Activated CD8-positive, alpha-beta memory T cell treated with anti-CD3 and anti-CD28 coated beads, Interleukin-2, amount 10 ng/mL, durations not matched to agents 7 days and 5 days (primary cell): ENCODE results near the gene TPBG. TPM values are rescaled to one million over a fixed set of nuclear protein-coding genes. Genes with fewer than 3 reads are reported as not detected.

Experiments
- ATAC-seq: fragments of 150-1000 bp; cut with Tn5 transposase; one replicate; pipeline ENCODE4 v1.10.0; 2021; ENCODE audit warnings: moderate library complexity
- CTCF ChIA-PET: fragments of 350-600 bp; sonication (Branson Sonifier 250); formaldehyde crosslinking; loops from one replicate; lab custom pipeline; 2021; ENCODE audit warnings: antibody characterized with exemption; lab: Charles Lee
- DNase-seq: peaks from one replicate; pipeline ENCODE4 v3.0.0-alpha.2; 2020
- H3K27ac Mint-ChIP-seq: one replicate; pipeline ENCODE4 v1.8.0; 2021; ENCODE audit warnings: mild to moderate bottlenecking, mixed read lengths
- H3K27me3 Mint-ChIP-seq: one replicate; pipeline ENCODE4 v1.8.0; 2021; ENCODE audit warnings: mixed read lengths
- H3K36me3 Mint-ChIP-seq: one replicate; pipeline ENCODE4 v1.8.0; 2021; ENCODE audit warnings: mild to moderate bottlenecking, mixed read lengths
- H3K4me1 Mint-ChIP-seq: one replicate; pipeline ENCODE4 v1.8.0; 2021; ENCODE audit warnings: mixed read lengths
- H3K4me3 Mint-ChIP-seq: one replicate; pipeline ENCODE4 v1.8.0; 2021; ENCODE audit warnings: mild to moderate bottlenecking, moderate library complexity, mixed read lengths
- H3K9me3 Mint-ChIP-seq: one replicate; pipeline ENCODE4 v1.8.0; 2022; ENCODE audit warnings: low read depth, mixed read lengths
- total RNA-seq, 2 experiments: library from RNA; stranded (reverse); gene quantifications; one replicate each; pipeline ENCODE4 v1.2.3, GENCODE V29; 2021

The TPBG gene
- total RNA-seq: not detected

GRCh38 chr6:82363428-82364086, at the start of gene TPBG:
TPBG (plus strand) TSS chr6:82363817; CDS start chr6:82364962, 1,145 bp downstream.
- peak within 1 kb of the TSS; percentile 68 for H3K4me3 Mint-ChIP-seq
- H3K27me3 Mint-ChIP-seq: peaks cover 70% of the 10 kb centered on the region
- H3K27ac Mint-ChIP-seq: no peak within 1 kb of the TSS
- DNase-seq (no peak), ATAC-seq (peak; percentile 35)
- CTCF ChIA-PET: interaction anchor here (0.5 kb wide), 1 partner anchor 93 kb away, joined by 3 read pairs; no protein-coding TSS in a partner anchor
- no peaks in the 10 kb centered on the region for H3K9me3 Mint-ChIP-seq
- H3K36me3 Mint-ChIP-seq: no peaks in the 10 kb centered on the region
- peaks cover 16% of the 10 kb centered on the region for H3K4me1 Mint-ChIP-seq

DNA sequence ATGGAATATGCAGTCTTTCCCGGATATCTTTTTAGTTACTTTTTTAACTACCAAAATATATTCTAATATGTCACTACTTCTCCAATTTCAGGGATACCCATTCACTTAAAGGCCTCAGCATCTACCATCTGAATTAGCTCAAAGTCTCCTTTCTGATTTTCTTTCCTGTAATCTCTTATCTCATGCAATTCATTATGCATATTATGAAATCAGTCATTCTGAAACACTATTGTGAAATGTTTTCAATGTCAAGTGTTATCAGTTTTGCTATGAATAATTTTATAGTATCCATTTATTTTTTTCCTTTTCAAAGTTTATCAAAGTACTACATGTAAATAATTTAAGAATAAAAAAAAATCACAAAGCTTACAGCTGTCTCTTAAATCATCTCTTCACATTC, 41.2 kb upstream of the TPBG start:
- H3K27me3 Mint-ChIP-seq: no peaks in the 10 kb centered on the region
- no peak overlapping the region for H3K27ac Mint-ChIP-seq
- H3K4me3 Mint-ChIP-seq: no peak overlapping the region
- H3K36me3 Mint-ChIP-seq: no peaks in the 10 kb centered on the region
- DNase-seq: no peak
- H3K4me1 Mint-ChIP-seq: no peaks in the 10 kb centered on the region
- CTCF ChIA-PET: no interaction called here
- no peaks in the 10 kb centered on the region for H3K9me3 Mint-ChIP-seq
- no peak for ATAC-seq

- DNase-seq (no peak), ATAC-seq (no peak)
- H3K27me3 Mint-ChIP-seq: peaks cover 2% of the 10 kb centered on the region
These were observed 33.9 kb upstream of the TPBG start for GRCh38 chr6:82329766-82330165.

GRCh38 chr6:82330171-82330804, 33.3 kb upstream of the TPBG start:
- H3K36me3 Mint-ChIP-seq: no peaks in the 10 kb centered on the region
- CTCF ChIA-PET: no interaction called here
- H3K4me3 Mint-ChIP-seq: no peak overlapping the region
- H3K9me3 Mint-ChIP-seq: no peaks in the 10 kb centered on the region
- ATAC-seq (no peak), DNase-seq (no peak)
- H3K27me3 Mint-ChIP-seq: peaks cover 2% of the 10 kb centered on the region
- H3K4me1 Mint-ChIP-seq: no peaks in the 10 kb centered on the region
- no peak overlapping the region for H3K27ac Mint-ChIP-seq

More at GRCh38 chr6:82329766-82330165, 33.9 kb upstream of the TPBG start:
- Mint-ChIP-seq H3K4me3 (no peak overlapping the region), H3K9me3 (no peaks in the 10 kb centered on the region), H3K27ac (no peak overlapping the region), H3K4me1 (no peaks in the 10 kb centered on the region), H3K36me3 (no peaks in the 10 kb centered on the region)
- CTCF ChIA-PET: no interaction called here

GRCh38 chr6:82331031-82331773, 32.4 kb upstream of the TPBG start:
- Mint-ChIP-seq H3K27me3 (peaks cover 6% of the 10 kb centered on the region), H3K4me1 (no peaks in the 10 kb centered on the region), H3K9me3 (no peaks in the 10 kb centered on the region), H3K36me3 (no peaks in the 10 kb centered on the region), H3K27ac (no peak overlapping the region), H3K4me3 (no peak overlapping the region)
- no peak for ATAC-seq
- DNase-seq: no peak
- CTCF ChIA-PET: no interaction called here

- ATAC-seq (no peak), DNase-seq (no peak)
- no peaks in the 10 kb centered on the region for H3K4me1 Mint-ChIP-seq
- H3K9me3 Mint-ChIP-seq: no peaks in the 10 kb centered on the region
- no peak overlapping the region for H3K27ac Mint-ChIP-seq
- no peak overlapping the region for H3K4me3 Mint-ChIP-seq
- H3K36me3 Mint-ChIP-seq: no peaks in the 10 kb centered on the region
- CTCF ChIA-PET: no interaction called here
- peaks cover 6% of the 10 kb centered on the region for H3K27me3 Mint-ChIP-seq
These were observed 29.8 kb upstream of the TPBG start for GRCh38 chr6:82333781-82334180.

GRCh38 chr6:82337688-82338257, 25.8 kb upstream of the TPBG start:
- CTCF ChIA-PET: no interaction called here
- no peak overlapping the region for H3K4me3 Mint-ChIP-seq
- ATAC-seq (no peak), DNase-seq (no peak)
- peaks cover 6% of the 10 kb centered on the region for H3K9me3 Mint-ChIP-seq
- H3K4me1 Mint-ChIP-seq: no peaks in the 10 kb centered on the region
- H3K36me3 Mint-ChIP-seq: peaks cover 2% of the 10 kb centered on the region
- H3K27me3 Mint-ChIP-seq: peaks cover 4% of the 10 kb centered on the region
- H3K27ac Mint-ChIP-seq: no peak overlapping the region

- Mint-ChIP-seq H3K4me1 (no peaks in the 10 kb centered on the region), H3K9me3 (no peaks in the 10 kb centered on the region), H3K27me3 (no peaks in the 10 kb centered on the region), H3K4me3 (no peak overlapping the region), H3K27ac (no peak overlapping the region), H3K36me3 (no peaks in the 10 kb centered on the region)
- ATAC-seq (no peak), DNase-seq (no peak)
- CTCF ChIA-PET: no interaction called here
These were observed 15.5 kb upstream of the TPBG start for GRCh38 chr6:82348130-82348529.

- Mint-ChIP-seq H3K9me3 (no peaks in the 10 kb centered on the region), H3K27me3 (no peaks in the 10 kb centered on the region), H3K36me3 (no peaks in the 10 kb centered on the region), H3K27ac (no peak overlapping the region), H3K4me3 (no peak overlapping the region), H3K4me1 (no peaks in the 10 kb centered on the region)
- DNase-seq (no peak), ATAC-seq (no peak)
- CTCF ChIA-PET: no interaction called here
These were observed 9.8 kb upstream of the TPBG start for GRCh38 chr6:82353848-82354247.

GRCh38 chr6:82360552-82360951, 3.1 kb upstream of the TPBG start:
- ATAC-seq: no peak
- CTCF ChIA-PET: no interaction called here
- Mint-ChIP-seq H3K36me3 (no peaks in the 10 kb centered on the region), H3K9me3 (no peaks in the 10 kb centered on the region), H3K27me3 (peaks cover 57% of the 10 kb centered on the region), H3K27ac (no peak overlapping the region), H3K4me3 (no peak overlapping the region), H3K4me1 (peaks cover 15% of the 10 kb centered on the region)
- DNase-seq: no peak

DNA sequence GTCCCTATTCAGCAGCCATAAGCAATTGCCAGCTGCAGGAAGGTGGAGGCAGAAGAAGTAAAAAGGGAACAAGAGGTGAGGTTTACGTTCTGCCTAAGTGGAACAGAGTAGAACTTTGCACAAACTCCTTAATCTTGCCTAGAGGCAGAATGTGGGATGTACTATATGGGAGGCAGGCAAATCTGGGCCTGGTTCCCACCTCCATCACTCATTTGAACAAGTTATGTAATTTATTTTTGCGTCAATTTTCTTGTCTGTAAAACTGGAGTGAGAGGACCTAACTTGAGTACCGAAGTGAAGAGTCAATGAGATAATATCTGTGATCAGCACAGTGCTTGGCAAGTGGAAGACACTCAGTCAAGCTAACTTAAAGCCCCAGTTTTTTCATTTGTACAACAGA, 2.0 kb upstream of the TPBG start:
- H3K27me3 Mint-ChIP-seq: peaks cover 67% of the 10 kb centered on the region
- no peak overlapping the region for H3K4me3 Mint-ChIP-seq
- ATAC-seq: no peak
- CTCF ChIA-PET: no interaction called here
- H3K4me1 Mint-ChIP-seq: peaks cover 16% of the 10 kb centered on the region
- no peaks in the 10 kb centered on the region for H3K36me3 Mint-ChIP-seq
- H3K9me3 Mint-ChIP-seq: no peaks in the 10 kb centered on the region
- H3K27ac Mint-ChIP-seq: no peak overlapping the region
- DNase-seq: no peak

GRCh38 chr6:82362144-82362543, 1.5 kb upstream of the TPBG start:
- DNase-seq (no peak), ATAC-seq (no peak)
- CTCF ChIA-PET: no interaction called here
- H3K27ac Mint-ChIP-seq: no peak overlapping the region
- H3K4me3 Mint-ChIP-seq: no peak overlapping the region
- H3K9me3 Mint-ChIP-seq: no peaks in the 10 kb centered on the region
- H3K27me3 Mint-ChIP-seq: peaks cover 70% of the 10 kb centered on the region
- peaks cover 16% of the 10 kb centered on the region for H3K4me1 Mint-ChIP-seq
- no peaks in the 10 kb centered on the region for H3K36me3 Mint-ChIP-seq

DNA sequence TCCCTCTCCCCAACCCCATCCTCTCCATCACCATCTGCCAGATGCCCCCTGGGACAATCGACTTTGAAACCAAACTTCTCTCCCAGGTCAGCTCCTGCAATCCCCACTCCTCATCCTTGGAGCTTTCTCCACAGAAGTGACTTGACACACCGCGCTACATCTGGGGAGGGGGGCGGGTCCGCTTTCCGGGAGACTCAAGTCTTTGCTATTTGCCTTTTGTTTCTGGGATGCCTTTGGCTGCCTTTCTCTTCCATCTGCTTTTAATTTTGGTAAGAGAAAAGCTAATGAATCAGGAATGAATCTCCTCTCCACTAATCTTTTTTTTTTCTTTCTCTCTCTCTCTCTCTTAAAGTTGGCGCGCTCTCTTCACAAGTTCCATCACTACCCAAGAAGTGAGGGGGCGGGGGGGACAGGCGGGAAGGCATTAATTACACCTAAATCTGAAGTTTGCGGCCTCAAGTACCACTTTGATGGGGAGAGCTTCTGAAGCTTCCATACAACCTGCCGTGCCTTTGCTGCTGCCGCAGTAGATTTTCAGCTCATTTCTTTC, 664 bp upstream of the TPBG start:
- H3K27me3 Mint-ChIP-seq: peaks cover 70% of the 10 kb centered on the region
- no peak for ATAC-seq
- peak overlapping the region; percentile 37 for H3K4me3 Mint-ChIP-seq
- no peak for DNase-seq
- CTCF ChIA-PET: interaction anchor here (0.5 kb wide), 1 partner anchor 92 kb away, joined by 3 read pairs; no protein-coding TSS in a partner anchor
- H3K36me3 Mint-ChIP-seq: no peaks in the 10 kb centered on the region
- no peaks in the 10 kb centered on the region for H3K9me3 Mint-ChIP-seq
- H3K27ac Mint-ChIP-seq: no peak overlapping the region
- peaks cover 16% of the 10 kb centered on the region for H3K4me1 Mint-ChIP-seq
